Astrocyte (in vitro differentiated cells and primary cell): ENCODE measurements around the gene PCDHA13. TPM values are rescaled to one million over a fixed set of nuclear protein-coding genes. Genes with fewer than 3 reads are reported as not detected.

Source experiments
- DNase-seq: peaks from one replicate; pipeline ENCODE4 v3.0.0-alpha.2; 2010; ENCODE audit warnings: low read depth
- FAIRE-seq: peaks from 2 replicates; lab custom pipeline; 2011; peaks lifted over from hg19 to GRCh38; lab: Jason Lieb, UNC
- H2AFZ ChIP-seq: 2 replicates; pipeline ENCODE4 v1.6.0; 2012; ENCODE audit warnings: low read depth, low read length, inconsistent platforms
- H3K27ac ChIP-seq: 2 replicates; pipeline ENCODE4 v1.5.1; 2011; ENCODE audit warnings: low read depth, low read length, inconsistent platforms
- H3K27me3 ChIP-seq: 2 replicates; pipeline ENCODE4 v1.6.0; 2011; ENCODE audit warnings: low read length, inconsistent platforms; ENCODE audit not compliant: insufficient read depth
- H3K36me3 ChIP-seq: 2 replicates; pipeline ENCODE4 v1.5.1; 2011; ENCODE audit warnings: low read length, inconsistent platforms; ENCODE audit not compliant: insufficient read depth
- H3K4me1 ChIP-seq: 2 replicates; pipeline ENCODE4 v1.5.1; 2011; ENCODE audit warnings: low read length, inconsistent platforms; ENCODE audit not compliant: insufficient read depth
- H3K4me2 ChIP-seq: 2 replicates; pipeline ENCODE4 v1.6.0; 2012; ENCODE audit warnings: low read length, inconsistent platforms
- H3K4me3 ChIP-seq: 2 replicates; pipeline ENCODE4 v1.5.1; 2011; ENCODE audit warnings: low read depth, mild to moderate bottlenecking, low read length, inconsistent platforms; ENCODE audit not compliant: insufficient read depth
- H3K79me2 ChIP-seq: 2 replicates; pipeline ENCODE4 v1.6.0; 2012; ENCODE audit warnings: mild to moderate bottlenecking, low read length, inconsistent platforms; ENCODE audit not compliant: insufficient read depth
- H3K9ac ChIP-seq: 2 replicates; pipeline ENCODE4 v1.6.0; 2012; ENCODE audit warnings: mild to moderate bottlenecking, low read length, inconsistent platforms
- H3K9me3 ChIP-seq: 2 replicates; pipeline ENCODE4 v1.5.1; 2012; ENCODE audit warnings: low read depth, mild to moderate bottlenecking, low read length, inconsistent platforms; ENCODE audit not compliant: insufficient read depth
- H4K20me1 ChIP-seq: 2 replicates; pipeline ENCODE4 v1.6.0; 2012; ENCODE audit warnings: low read length, inconsistent platforms; ENCODE audit not compliant: insufficient read depth
- H3K27ac Mint-ChIP-seq: one replicate; pipeline ENCODE4 v1.8.0; 2021; ENCODE audit warnings: mild to moderate bottlenecking, mixed read lengths; ENCODE audit not compliant: unreplicated experiment
- H3K27me3 Mint-ChIP-seq: one replicate; pipeline ENCODE4 v1.8.0; 2021; ENCODE audit warnings: low read depth, mixed read lengths; ENCODE audit not compliant: unreplicated experiment
- H3K36me3 Mint-ChIP-seq: one replicate; pipeline ENCODE4 v1.8.0; 2021; ENCODE audit warnings: low read depth, mixed read lengths; ENCODE audit not compliant: unreplicated experiment
- H3K4me1 Mint-ChIP-seq: one replicate; pipeline ENCODE4 v1.8.0; 2021; ENCODE audit warnings: low read depth, mixed read lengths; ENCODE audit not compliant: unreplicated experiment
- H3K4me3 Mint-ChIP-seq: one replicate; pipeline ENCODE4 v1.8.0; 2021; ENCODE audit warnings: mild to moderate bottlenecking, moderate library complexity, mixed read lengths; ENCODE audit not compliant: unreplicated experiment
- H3K9me3 Mint-ChIP-seq: one replicate; pipeline ENCODE4 v1.8.0; 2021; ENCODE audit warnings: mild to moderate bottlenecking, mixed read lengths; ENCODE audit not compliant: unreplicated experiment
- CTCF ChIP-seq: IDR thresholded peaks from 2 replicates; pipeline ENCODE4 v1.5.1; 2011; ENCODE audit warnings: low read depth, mild to moderate bottlenecking, inconsistent platforms, low read length, moderate library complexity; ENCODE audit not compliant: insufficient read depth
- EZH2 ChIP-seq: IDR thresholded peaks from 2 replicates; pipeline ENCODE4 v1.6.1; 2012; ENCODE audit warnings: mild to moderate bottlenecking, low read length, inconsistent platforms; ENCODE audit not compliant: insufficient read depth
- total RNA-seq: library from RNA; stranded (reverse); gene quantifications from 2 replicates; pipeline ENCODE4 v1.2.1, GENCODE V29; 2021

Gene PCDHA13
- total RNA-seq, 1 donor from 2014 or later, result 1.7 TPM

DNA sequence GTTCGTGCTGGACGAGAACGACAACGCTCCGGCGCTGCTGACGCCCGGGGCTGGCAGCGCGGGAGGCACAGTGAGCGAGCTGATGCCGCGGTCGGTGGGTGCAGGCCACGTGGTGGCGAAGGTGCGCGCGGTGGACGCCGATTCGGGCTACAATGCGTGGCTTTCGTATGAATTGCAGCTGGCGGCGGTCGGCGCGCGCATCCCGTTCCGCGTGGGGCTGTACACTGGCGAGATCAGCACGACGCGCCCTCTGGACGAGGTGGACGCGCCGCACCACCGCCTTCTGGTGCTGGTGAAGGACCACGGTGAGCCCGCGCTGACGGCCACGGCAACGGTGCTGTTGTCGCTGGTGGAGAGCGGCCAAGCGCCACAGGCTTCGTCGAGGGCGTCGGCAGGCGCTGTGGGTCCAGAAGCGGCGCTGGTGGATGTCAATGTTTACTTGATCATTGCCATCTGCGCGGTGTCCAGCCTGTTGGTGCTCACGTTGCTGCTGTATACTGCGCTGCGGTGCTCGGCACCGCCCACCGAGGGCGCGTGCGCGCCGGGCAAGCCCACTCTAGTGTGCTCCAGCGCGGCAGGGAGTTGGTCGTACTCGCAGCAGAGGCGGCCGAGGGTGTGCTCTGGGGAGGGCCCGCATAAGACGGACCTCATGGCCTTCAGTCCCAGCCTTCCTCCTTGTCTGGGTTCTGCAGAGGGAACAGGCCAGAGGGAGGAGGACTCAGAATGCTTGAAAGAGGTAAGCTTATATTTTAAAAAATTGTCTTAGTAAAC lies 2.2 kb downstream of the PCDHA13 start:
- H3K4me1 ChIP-seq, result no peaks in the 10 kb centered on the region
- peaks cover 10% of the 10 kb centered on the region for H3K9me3 ChIP-seq
- H3K4me2 ChIP-seq, result no peak overlapping the region
- FAIRE-seq, result no peak
- Mint-ChIP-seq H3K27me3 (no peaks in the 10 kb centered on the region), H3K27ac (no peak overlapping the region), H3K4me1 (no peaks in the 10 kb centered on the region), H3K4me3 (no peak overlapping the region), H3K36me3 (peaks cover 18% of the 10 kb centered on the region), H3K9me3 (peaks cover 4% of the 10 kb centered on the region)
- TF ChIP-seq CTCF (no peak), EZH2 (no peak)
- no peaks in the 10 kb centered on the region for H3K79me2 ChIP-seq
- H3K36me3 ChIP-seq, result no peaks in the 10 kb centered on the region
- no peaks in the 10 kb centered on the region for H3K27me3 ChIP-seq
- no peak overlapping the region for H3K9ac ChIP-seq
- no peak for DNase-seq
- no peaks in the 10 kb centered on the region for H4K20me1 ChIP-seq
- no peak overlapping the region for H3K4me3 ChIP-seq
- no peak overlapping the region for H2AFZ ChIP-seq
- no peak overlapping the region for H3K27ac ChIP-seq

GRCh38 chr5:140916325-140916724 lies 34.4 kb downstream of the PCDHA13 start:
- DNase-seq (no peak), FAIRE-seq (no peak)
- Histone ChIP-seq H3K27ac (no peak overlapping the region), H3K9me3 (no peaks in the 10 kb centered on the region), H3K4me2 (no peak overlapping the region), H3K4me1 (no peaks in the 10 kb centered on the region), H3K4me3 (no peak overlapping the region), H3K36me3 (no peaks in the 10 kb centered on the region), H3K27me3 (no peaks in the 10 kb centered on the region), H3K79me2 (no peaks in the 10 kb centered on the region), H2AFZ (no peak overlapping the region), H3K9ac (no peak overlapping the region), H4K20me1 (no peaks in the 10 kb centered on the region)
- Mint-ChIP-seq H3K27me3 (no peaks in the 10 kb centered on the region), H3K36me3 (peaks cover 4% of the 10 kb centered on the region), H3K4me3 (no peak overlapping the region), H3K27ac (no peak overlapping the region), H3K4me1 (no peaks in the 10 kb centered on the region), H3K9me3 (peaks cover 3% of the 10 kb centered on the region)
- no peak for TF ChIP-seq CTCF
- TF ChIP-seq EZH2, result no peak

DNA sequence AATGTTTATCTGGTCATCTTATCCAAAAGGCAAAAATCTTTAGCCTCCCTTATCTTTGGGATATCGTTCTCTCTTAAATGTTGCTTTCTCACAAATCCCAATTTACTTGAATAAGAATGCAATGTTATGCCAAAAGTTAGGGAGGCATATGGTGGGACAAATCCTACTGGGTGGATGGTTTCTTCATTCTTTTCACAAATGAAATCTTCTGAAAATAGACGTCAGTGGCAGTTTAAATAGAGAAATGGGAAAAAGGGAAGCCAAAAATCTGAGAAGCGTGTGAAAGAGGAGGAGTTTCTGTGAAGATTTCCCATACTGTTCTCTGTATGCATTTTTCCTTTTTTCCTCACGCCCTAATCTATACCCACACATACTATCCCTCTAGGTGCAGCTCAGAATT lies 41.7 kb downstream of the PCDHA13 start:
- H3K27ac Mint-ChIP-seq, result no peak overlapping the region
- H2AFZ ChIP-seq, result no peak overlapping the region
- H4K20me1 ChIP-seq, result no peaks in the 10 kb centered on the region
- no peak overlapping the region for H3K27ac ChIP-seq
- DNase-seq (no peak), FAIRE-seq (no peak)
- TF ChIP-seq EZH2, result no peak
- TF ChIP-seq CTCF, result no peak
- H3K9ac ChIP-seq, result no peak overlapping the region
- no peak overlapping the region for H3K4me3 Mint-ChIP-seq
- no peak overlapping the region for H3K4me3 ChIP-seq
- no peaks in the 10 kb centered on the region for H3K27me3 Mint-ChIP-seq
- peaks cover 11% of the 10 kb centered on the region for H3K9me3 ChIP-seq
- peaks cover 13% of the 10 kb centered on the region for H3K27me3 ChIP-seq
- H3K9me3 Mint-ChIP-seq, result no peaks in the 10 kb centered on the region
- H3K4me1 Mint-ChIP-seq, result peaks cover 2% of the 10 kb centered on the region
- H3K79me2 ChIP-seq, result no peaks in the 10 kb centered on the region
- H3K36me3 Mint-ChIP-seq, result no peaks in the 10 kb centered on the region
- no peak overlapping the region for H3K4me2 ChIP-seq
- no peaks in the 10 kb centered on the region for H3K36me3 ChIP-seq
- peaks cover 3% of the 10 kb centered on the region for H3K4me1 ChIP-seq
